HEK293T (cell line): ENCODE results near the gene ESR1.

Source experiments
- ELF4 ChIP-seq: fragments of 450-650 bp; IDR thresholded peaks from 2 replicates; pipeline ENCODE4 v1.6.1; 2017; ENCODE audit warnings: antibody characterized with exemption
- FOXK2 ChIP-seq: fragments of 450-650 bp; IDR thresholded peaks from 2 replicates; pipeline ENCODE4 v1.6.1; 2016; ENCODE audit warnings: mild to moderate bottlenecking
- PKNOX1 ChIP-seq: fragments of 450-650 bp; IDR thresholded peaks from 2 replicates; pipeline ENCODE4 v1.6.1; 2016

GRCh38 chr6:152170702-152171667 lies 363.5 kb downstream of the ESR1 start:
- no peak for TF ChIP-seq FOXK2
- no peak for TF ChIP-seq ELF4
- TF ChIP-seq PKNOX1, result no peak
